NOMO-1 treated with dmso at 0.1 percent for 144 hours (cell line): Measurements from ENCODE around the gene TXLNA.

Source experiments
- DNase-seq: peaks from one replicate; lab custom pipeline; 2025; ENCODE audit not compliant: unreplicated experiment; lab: John Stamatoyannopoulos, UW

Gene TXLNA

GRCh38 chr1:32208469-32208868 lies 29.0 kb downstream of the TXLNA start:
- no peak for DNase-seq

DNA sequence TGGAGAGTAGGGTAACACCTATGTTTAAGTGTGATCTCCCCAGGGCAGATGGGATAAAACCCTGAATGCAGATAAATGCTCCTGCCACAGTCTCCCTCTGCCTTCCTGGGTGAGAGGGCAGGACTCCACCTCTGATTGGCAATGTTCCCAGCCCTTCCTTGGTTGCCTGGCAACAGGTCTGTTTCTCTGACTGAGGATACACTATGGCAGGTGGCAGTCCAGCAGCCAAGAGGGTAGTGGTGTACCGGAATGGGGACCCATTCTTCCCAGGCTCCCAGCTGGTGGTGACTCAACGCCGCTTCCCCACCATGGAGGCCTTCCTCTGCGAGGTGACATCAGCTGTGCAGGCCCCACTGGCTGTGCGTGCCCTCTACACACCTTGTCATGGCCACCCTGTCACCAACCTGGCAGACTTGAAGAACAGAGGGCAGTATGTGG lies 29.4 kb downstream of the TXLNA start, which contains the start of gene DCDC2B:
Gene DCDC2B (plus strand): TSS at position 199 of the 438 bp plus-strand sequence. CDS start 5 bp downstream, at position 204.
- no peak for DNase-seq

GRCh38 chr1:32215629-32216480 lies 36.4 kb downstream of the TXLNA start:
- peak; percentile 32 for DNase-seq

DNA sequence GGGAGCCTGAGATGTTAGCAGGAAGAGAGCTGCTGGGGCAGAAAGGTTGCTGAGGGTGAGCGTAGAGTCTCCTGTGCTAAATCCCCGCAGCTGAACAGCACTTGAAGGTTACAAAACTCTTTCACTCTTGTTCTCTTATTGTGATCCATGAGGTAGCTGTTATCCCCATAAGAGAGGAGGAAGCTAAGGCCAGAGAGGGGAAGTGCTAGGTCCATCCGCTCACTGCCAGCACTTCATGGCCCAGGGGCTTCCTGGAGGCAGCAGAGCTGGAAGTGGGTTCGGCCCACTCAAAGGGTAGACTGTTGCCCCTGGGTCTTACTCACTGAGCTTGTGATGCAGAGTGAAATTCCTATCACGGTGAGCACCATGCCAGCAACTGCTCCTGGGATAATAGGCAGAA lies 37.1 kb downstream of the TXLNA start:
- no peak for DNase-seq

DNA sequence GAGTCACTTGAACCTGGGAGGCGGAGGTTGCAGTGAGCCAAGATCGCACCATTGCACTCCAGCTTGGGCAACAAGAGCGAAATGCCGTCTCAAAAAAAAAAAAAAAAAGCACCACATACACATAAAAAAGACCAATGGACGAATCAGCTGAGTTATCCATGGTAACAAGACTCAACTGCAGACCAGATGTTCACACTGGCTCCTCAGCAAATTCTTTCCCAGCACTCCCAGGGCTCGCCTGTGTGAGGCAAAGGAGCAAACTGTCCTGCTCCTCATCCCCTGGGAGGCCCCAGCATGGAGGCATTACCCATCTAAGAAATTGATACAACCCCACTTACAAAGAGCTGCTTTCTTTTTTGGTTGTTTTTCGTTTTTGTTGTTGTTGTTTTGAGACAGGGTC lies 39.5 kb downstream of the TXLNA start:
- no peak for DNase-seq

DNA sequence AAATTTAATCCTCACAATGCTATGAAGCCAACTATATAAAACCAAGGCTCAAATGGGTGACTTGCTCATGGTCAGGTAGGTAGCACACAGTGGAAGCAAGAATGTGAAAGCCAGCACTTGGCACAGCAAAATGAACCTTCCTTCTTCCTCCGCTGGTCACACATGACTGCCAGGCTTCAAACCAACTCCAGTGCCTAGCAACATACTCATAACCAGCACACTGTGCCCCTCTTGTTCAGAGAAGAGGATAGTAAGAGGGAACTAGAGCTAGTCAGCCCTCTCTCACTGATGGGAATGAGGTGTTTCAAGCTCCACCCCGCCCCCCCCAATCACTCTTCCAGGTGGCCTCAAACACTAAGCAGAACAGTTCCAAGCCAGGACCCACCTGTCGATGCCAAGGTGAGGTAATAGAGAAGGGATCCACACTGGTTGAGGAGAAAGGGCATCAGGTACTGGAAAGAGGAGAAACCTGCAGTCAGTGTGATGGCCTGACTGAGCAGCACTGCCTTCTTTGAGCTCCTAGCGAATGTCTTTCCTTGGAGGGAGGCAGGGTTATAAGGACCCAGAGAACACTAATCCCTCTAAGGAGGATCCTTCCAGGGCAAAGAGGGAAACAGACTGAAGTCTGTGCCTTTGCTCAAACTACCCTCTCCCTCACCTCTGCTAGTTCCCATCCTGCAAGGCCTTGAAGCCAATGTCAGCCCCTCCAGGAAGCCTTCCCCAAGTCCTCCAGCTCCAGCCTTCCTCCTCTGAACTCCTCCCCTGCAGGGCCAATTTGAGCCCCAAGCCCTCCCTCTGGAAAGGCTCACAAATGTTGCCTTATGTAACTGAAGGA lies 41.5 kb downstream of the TXLNA start:
- no peak for DNase-seq

- no peak for DNase-seq
Observed at GRCh38 chr1:32221581-32221979, 42.1 kb downstream of the TXLNA start.

GRCh38 chr1:32221980-32222755 lies 42.7 kb downstream of the TXLNA start, which contains the start of the genes EIF3I and TMEM234:
EIF3I (plus strand) TSS chr1:32222407; CDS start chr1:32222442, 35 bp downstream.
TMEM234 (minus strand) TSS chr1:32222353; CDS start chr1:32222322, 31 bp downstream.
- DNase-seq, result peak; percentile 76

GRCh38 chr1:32223683-32224082 lies 44.2 kb downstream of the TXLNA start:
- DNase-seq, result no peak

- no peak for DNase-seq
Observed at GRCh38 chr1:32224285-32224684, 44.8 kb downstream of the TXLNA start.

GRCh38 chr1:32228771-32229170 lies 49.3 kb downstream of the TXLNA start:
- no peak for DNase-seq

- DNase-seq, result no peak
Observed at GRCh38 chr1:32231843-32232432, 52.5 kb downstream of the TXLNA start.

GRCh38 chr1:32232558-32233304 lies 53.3 kb downstream of the TXLNA start:
- DNase-seq, result no peak

GRCh38 chr1:32234792-32235191 lies 55.3 kb downstream of the TXLNA start:
- no peak for DNase-seq

DNA sequence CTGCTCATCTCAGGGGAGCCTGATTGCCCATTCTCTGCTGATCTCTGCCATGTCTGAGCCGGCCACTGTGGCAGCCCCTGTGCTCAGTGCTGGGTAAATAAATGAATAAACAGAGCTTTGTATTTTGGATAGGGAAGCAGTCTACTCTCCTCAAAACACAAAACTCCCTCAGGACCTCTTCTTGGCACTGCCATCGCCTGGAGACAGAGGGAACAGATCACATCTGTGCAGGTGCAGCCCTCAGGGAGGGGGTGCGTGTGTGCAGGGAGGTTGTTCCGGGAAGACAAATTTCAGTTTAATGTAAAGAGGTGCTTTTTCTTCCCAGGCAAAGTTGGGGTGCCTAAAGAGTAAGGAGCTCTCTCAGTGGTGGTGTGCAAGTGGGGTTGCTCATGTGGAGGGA lies 59.9 kb downstream of the TXLNA start:
- DNase-seq, result no peak

- no peak for DNase-seq
Observed at GRCh38 chr1:32239790-32240139, 60.3 kb downstream of the TXLNA start.

DNA sequence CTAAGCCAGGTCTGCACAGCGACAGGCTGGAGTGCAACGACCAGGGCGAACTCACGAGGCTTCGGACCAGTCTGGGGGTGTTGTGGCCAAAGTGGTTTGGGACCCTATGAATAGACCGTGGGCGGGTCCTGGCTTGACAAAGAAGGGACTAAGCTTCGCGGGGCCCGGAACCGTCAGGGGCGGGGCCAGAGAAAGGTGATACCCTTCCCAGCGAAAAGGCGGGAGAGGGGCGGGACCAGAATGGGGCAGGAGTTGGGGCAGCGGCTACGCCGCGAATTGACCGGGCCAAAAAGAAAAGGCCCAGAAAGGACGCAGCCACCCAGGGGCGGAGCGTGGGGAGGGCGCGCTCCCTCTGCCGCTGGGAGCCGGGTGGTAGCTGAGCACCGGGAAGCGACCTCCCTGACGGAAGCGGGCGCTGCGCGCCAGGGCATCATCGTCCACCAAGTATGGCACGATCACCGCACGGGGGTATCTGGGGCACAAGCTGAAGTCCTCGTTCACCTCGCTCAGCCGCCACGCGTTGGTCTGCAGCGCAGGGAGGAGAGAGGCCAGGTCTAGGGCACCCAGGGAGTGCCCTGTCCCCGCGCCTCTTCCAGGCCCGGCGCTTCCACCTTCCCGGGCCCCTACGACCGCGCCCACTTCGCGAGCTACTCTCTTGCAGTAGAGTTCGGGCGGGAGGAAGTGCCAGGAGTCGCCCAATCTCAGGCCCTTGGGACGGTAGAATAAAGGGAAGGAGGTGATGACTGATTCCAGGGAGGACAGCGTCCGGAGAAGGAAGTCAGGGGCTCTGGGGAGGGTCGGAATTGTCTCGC lies 60.9 kb downstream of the TXLNA start:
- DNase-seq, result peak; percentile 70

GRCh38 chr1:32241001-32241763 lies 61.7 kb downstream of the TXLNA start:
- DNase-seq, result no peak
